D721Med (cell line): ENCODE results near the gene SLC25A21.

ENCODE experiments used
- DNase-seq: peaks from one replicate; pipeline ENCODE4 v3.0.0; 2011; ENCODE audit warnings: low spot score; ENCODE audit not compliant: insufficient read length
- FAIRE-seq: peaks from 2 replicates; lab custom pipeline; 2011; peaks lifted over from hg19 to GRCh38; lab: Jason Lieb, UNC
- TF ChIP-seq, protein P1 (sequence below): IDR thresholded peaks from 2 replicates; pipeline ENCODE4 v1.5.1; 2012; ENCODE audit warnings: mild to moderate bottlenecking, control low read depth; ENCODE audit not compliant: insufficient read depth; ENCODE audit errors: missing control alignments

The SLC25A21 gene

GRCh38 chr14:36662258-36662542 lies 510.2 kb downstream of the SLC25A21 start:
- DNase-seq (no peak), FAIRE-seq (no peak)
- TF ChIP-seq, protein P1, sequence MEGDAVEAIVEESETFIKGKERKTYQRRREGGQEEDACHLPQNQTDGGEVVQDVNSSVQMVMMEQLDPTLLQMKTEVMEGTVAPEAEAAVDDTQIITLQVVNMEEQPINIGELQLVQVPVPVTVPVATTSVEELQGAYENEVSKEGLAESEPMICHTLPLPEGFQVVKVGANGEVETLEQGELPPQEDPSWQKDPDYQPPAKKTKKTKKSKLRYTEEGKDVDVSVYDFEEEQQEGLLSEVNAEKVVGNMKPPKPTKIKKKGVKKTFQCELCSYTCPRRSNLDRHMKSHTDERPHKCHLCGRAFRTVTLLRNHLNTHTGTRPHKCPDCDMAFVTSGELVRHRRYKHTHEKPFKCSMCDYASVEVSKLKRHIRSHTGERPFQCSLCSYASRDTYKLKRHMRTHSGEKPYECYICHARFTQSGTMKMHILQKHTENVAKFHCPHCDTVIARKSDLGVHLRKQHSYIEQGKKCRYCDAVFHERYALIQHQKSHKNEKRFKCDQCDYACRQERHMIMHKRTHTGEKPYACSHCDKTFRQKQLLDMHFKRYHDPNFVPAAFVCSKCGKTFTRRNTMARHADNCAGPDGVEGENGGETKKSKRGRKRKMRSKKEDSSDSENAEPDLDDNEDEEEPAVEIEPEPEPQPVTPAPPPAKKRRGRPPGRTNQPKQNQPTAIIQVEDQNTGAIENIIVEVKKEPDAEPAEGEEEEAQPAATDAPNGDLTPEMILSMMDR: no peak

DNA sequence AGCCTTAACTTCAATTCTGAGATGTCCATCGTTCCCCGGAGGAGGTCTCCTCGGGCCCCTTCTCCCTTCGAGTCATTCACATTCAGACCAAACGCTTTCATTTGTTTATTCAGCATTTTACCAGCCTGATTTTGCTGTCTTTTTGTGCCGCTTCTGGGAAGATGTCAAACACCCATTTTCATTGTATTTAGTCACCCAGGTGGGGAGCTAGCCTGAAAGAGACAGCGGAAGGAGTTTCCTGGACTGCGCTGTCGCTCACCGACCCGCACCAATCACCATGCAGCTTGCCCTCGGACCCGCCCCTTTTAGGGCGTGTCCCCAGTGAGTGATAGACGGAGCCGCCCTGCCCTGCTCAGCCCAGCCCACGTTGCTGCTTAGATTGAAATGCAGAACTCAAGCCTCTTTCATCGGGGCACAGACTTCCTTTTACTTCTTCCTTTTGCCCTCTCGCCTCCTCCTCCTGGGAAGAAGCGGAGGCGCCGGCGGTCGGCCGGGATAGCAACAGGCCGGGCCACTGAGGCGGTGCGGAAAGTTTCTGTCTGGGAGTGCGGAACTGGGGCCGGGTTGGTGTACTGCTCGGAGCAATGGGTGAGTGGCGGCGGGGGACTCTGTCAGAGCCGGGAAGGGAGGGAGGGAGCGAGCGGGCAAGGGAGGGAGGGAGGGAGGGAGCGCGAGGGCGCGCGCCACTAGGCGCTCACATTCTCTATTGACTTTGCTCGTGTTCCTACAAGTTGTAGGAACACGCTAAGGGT lies 510.7 kb downstream of the SLC25A21 start, which contains the start of gene PAX9:
Gene PAX9 (plus strand): TSS at position 355 of the 752 bp plus-strand sequence. CDS start 230 bp downstream, at position 585.
- FAIRE-seq (no peak), DNase-seq (no peak)
- TF ChIP-seq, protein P1: no peak

DNA sequence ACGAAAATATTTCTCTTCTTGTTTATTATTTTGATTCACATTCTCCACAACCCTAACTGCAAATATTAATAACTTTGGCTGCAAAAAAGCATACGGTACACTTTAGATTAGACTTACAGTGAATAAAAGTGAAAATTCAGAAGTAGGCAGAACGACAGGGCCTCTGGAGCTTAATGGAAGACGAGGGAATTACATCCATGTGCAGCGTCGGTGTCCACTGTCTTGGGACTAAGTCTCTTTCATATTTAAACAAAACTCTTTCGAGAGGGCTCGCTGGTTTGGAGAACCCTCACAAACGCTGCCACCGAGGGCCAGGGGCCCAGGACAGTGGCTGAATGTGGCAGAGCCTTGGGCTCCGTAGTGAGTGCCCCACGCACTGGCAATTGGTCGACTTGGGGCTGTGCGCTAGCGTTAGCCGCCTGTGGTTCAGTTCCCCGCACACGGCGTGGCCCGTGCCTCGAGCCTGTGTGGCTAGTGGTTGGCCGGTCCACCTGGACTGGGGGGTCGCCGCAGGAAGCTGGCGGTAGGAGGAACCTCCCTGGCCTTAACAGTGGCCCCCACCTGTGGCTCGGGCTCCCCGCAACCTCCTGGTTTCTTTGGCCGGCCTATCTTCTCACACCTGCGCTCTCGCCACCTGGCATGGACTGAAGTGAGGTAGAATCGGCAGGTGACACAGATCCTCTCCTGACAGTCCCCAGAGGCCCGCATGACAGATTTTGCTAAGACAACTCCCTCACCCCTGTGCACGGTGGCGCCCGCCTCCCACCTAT lies 511.5 kb downstream of the SLC25A21 start:
- TF ChIP-seq, protein P1: no peak
- FAIRE-seq (no peak), DNase-seq (no peak)

- DNase-seq: no peak
- no peak for FAIRE-seq
- TF ChIP-seq, protein P1: no peak
These were observed 512.3 kb downstream of the SLC25A21 start for GRCh38 chr14:36659822-36660735.

GRCh38 chr14:36659010-36659821 lies 513.2 kb downstream of the SLC25A21 start:
- DNase-seq (no peak), FAIRE-seq (no peak)
- TF ChIP-seq, protein P1: no peak
